ENCODE results near the gene DLD.

Gene DLD

GRCh38 chr7:107940951-107941350 lies 50.0 kb downstream of the DLD start:
- intact Hi-C loops (cut with DNase I; ENCODE audit: low total_unique reads): no loop called here
- no peak for DNase-seq
- H3K27ac ChIP-seq: no peak overlapping the region

GRCh38 chr7:107943018-107943417 lies 52.0 kb downstream of the DLD start:
- Histone ChIP-seq H3K27ac (no peak overlapping the region), H3K27me3 (no peaks in the 10 kb centered on the region), H3K4me3 (no peak overlapping the region), H3K4me1 (peaks cover 0 to 28% (median 10%) of the 10 kb centered on the region in 4 donors), H3K36me3 (peaks cover 0 to 5% (median 5%) of the 10 kb centered on the region in 3 donors), H3K9me3 (no peaks in the 10 kb centered on the region)
- no peak for TF ChIP-seq CTCF (IDR thresholded peaks at IDR 0.05)
- intact Hi-C loops (cut with DNase I; ENCODE audit: low total_unique reads): no loop called here
- DNase-seq: no peak

More at GRCh38 chr7:107940951-107941350, 50.0 kb downstream of the DLD start:
- Histone ChIP-seq H3K9me3 (no peaks in the 10 kb centered on the region), H3K27me3 (no peaks in the 10 kb centered on the region), H3K36me3 (peaks cover 0 to 5% (median 5%) of the 10 kb centered on the region in 3 donors), H3K4me1 (peaks cover 0 to 25% (median 10%) of the 10 kb centered on the region in 4 donors), H3K4me3 (no peak overlapping the region)
- TF ChIP-seq CTCF (IDR thresholded peaks at IDR 0.05): no peak

- Histone ChIP-seq H3K27ac (no peak overlapping the region), H3K27me3 (no peaks in the 10 kb centered on the region), H3K36me3 (peaks cover 0 to 5% (median 5%) of the 10 kb centered on the region in 3 donors), H3K9me3 (no peaks in the 10 kb centered on the region), H3K4me3 (no peak overlapping the region), H3K4me1 (peaks cover 0 to 27% (median 6%) of the 10 kb centered on the region in 4 donors)
- intact Hi-C loops (cut with DNase I; ENCODE audit: low total_unique reads): no loop called here
- TF ChIP-seq CTCF (IDR thresholded peaks at IDR 0.05): no peak
- DNase-seq: no peak
Measured at GRCh38 chr7:107944411-107945169, 53.6 kb downstream of the DLD start.

- no peak for TF ChIP-seq CTCF (IDR thresholded peaks at IDR 0.05)
- DNase-seq: no peak
- Histone ChIP-seq H3K27me3 (no peaks in the 10 kb centered on the region), H3K4me1 (peaks cover 0 to 26% (median 3%) of the 10 kb centered on the region in 4 donors), H3K27ac (no peak overlapping the region), H3K36me3 (peaks cover 0 to 5% (median 0%) of the 10 kb centered on the region in 3 donors), H3K4me3 (no peak overlapping the region), H3K9me3 (no peaks in the 10 kb centered on the region)
- intact Hi-C loops (cut with DNase I; ENCODE audit: low total_unique reads): no loop called here
Measured at GRCh38 chr7:107945332-107945731, 54.3 kb downstream of the DLD start.

- Histone ChIP-seq H3K9me3 (no peaks in the 10 kb centered on the region), H3K4me1 (peaks cover 0 to 26% (median 3%) of the 10 kb centered on the region in 4 donors), H3K4me3 (no peak overlapping the region), H3K27ac (no peak overlapping the region), H3K36me3 (peaks cover 0 to 6% (median 0%) of the 10 kb centered on the region in 3 donors), H3K27me3 (no peaks in the 10 kb centered on the region)
- intact Hi-C loops (cut with DNase I; ENCODE audit: low total_unique reads): no loop called here
- no peak for TF ChIP-seq CTCF (IDR thresholded peaks at IDR 0.05)
- no peak for DNase-seq
Measured at GRCh38 chr7:107946451-107946850, 55.5 kb downstream of the DLD start.
